ES-I3 (cell line): ENCODE measurements around the gene NUCB1.
"Not testable (repeated sequence)": the region's sequence is repeated elsewhere in the genome, so short reads cannot be mapped to it uniquely, and the experiment has no call there.

ENCODE experiments used
- H3K36me3 ChIP-seq: 2 replicates; pipeline ENCODE4 v1.6.1; 2013; ENCODE audit warnings: mild to moderate bottlenecking, low read length, control low read depth, moderate library complexity; ENCODE audit not compliant: insufficient read depth
- H3K4me1 ChIP-seq: 2 replicates; pipeline ENCODE4 v1.6.1; 2013; ENCODE audit warnings: mild to moderate bottlenecking, control low read depth, low read length; ENCODE audit not compliant: insufficient read depth
- H3K9ac ChIP-seq: 2 replicates; pipeline ENCODE4 v1.6.1; 2013; ENCODE audit warnings: low read depth, mild to moderate bottlenecking, low read length, moderate library complexity
- H3K9me3 ChIP-seq: 2 replicates; pipeline ENCODE4 v1.6.1; 2013; ENCODE audit warnings: mild to moderate bottlenecking, low read length, moderate library complexity; ENCODE audit not compliant: control insufficient read depth, insufficient read depth

NUCB1 gene

DNA sequence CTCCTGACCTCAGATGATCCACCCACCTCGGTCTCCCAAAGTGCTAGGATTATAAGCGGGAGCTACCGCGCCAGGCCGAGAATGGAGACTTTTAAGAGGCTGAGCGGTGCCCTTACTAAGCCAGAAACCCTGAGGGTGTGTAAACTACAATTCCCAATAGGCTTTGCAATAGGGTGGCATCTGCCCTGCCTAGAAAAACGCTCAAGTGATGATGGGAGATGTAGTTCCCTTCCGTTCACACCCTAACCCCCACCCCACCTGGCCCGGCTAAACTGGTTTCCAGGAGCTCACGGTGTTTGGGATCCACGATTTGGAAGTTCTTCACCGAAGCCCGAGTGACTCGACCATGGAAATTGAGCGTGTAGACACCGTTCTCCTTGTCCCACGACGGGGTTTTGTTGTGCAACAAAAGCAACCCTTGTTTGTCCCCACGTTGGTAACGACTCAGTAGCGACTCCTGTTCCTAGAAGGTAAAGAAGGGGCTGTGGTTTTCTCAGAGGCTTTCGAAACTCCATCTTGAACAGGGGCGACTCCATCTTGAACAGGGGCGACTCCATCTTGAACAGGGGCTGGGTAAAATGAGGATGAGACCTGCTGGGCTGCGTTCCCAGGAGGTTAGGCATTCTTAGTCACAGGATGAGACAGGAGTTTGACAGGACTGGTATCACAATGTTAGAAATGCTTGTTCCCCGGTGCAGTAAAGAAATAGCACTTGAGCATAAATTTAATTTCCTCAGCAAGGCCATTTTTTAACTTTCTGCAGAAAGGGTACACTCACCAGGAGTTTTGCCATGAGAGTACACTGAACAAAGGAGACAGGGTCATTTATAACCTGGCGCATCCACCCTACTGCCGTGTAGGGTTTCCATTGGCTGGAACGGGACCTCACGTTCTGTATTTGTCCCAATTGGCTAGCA lies 18.1 kb upstream of the NUCB1 start:
- no peaks in the 10 kb centered on the region for H3K36me3 ChIP-seq
- no peaks in the 10 kb centered on the region for H3K9me3 ChIP-seq
- peaks cover 6% of the 10 kb centered on the region; the same call in 1 of the 2 replicates for H3K4me1 ChIP-seq
- H3K9ac ChIP-seq: no peak overlapping the region

DNA sequence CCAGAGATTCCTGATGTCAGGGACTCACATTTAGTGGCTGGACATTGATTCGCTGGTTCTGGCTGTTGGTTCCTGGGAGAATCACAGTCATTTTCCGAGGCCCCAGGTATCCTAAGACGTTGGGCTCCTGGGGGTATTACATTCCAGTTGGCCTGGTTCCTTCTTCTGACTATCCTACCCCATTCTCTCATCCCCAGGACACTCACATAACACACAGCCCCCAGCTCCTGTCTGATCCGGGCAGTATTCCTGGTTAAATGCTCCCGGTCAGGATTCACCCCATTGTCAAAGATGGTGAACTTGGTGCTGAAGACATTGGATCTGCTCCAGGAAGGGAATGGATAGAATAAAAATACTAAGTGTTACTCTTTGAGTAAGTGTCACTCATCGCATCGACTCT lies 16.4 kb upstream of the NUCB1 start:
- Histone ChIP-seq H3K9me3 (no peaks in the 10 kb centered on the region), H3K36me3 (no peaks in the 10 kb centered on the region), H3K9ac (no peak overlapping the region), H3K4me1 (peaks cover 6% of the 10 kb centered on the region; the same call in 1 of the 2 replicates)

DNA sequence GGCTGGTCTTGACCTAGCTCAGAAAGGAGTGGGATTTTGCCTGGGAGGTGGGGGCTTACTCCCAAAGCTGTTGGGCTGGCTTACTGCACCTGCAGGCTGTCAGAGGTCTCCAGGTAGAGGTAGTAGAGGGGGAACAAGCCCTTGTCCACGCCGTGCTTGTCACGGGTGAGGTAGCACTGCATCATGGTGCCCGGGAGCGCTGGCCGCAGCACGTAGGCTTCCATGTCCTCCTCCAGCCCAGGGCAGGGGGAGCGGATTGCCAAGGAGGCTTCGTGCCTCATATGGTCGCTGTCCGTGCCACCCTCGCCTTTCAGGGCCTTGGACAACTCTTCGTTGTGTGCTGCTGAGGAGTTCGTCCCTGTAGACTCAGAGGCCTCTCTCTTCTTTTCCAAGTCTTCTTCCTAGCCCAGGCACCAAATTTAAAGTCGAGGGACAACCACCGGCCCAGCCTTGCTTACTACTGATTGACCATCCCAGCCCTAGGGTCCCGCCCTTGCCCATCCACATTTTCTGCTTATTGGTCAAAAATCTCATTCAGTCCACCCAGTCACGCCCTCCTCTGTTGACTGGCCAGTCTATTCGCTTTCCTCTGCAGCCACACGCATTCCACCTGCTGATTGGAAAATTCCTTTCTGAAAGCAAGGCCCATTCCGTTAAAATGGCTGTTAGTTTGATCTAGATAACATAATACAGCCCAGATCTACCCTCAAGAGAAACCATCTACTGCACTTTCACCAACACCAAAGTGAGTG lies 12.1 kb upstream of the NUCB1 start:
- H3K9me3 ChIP-seq: no peaks in the 10 kb centered on the region
- H3K9ac ChIP-seq: no peak overlapping the region
- no peaks in the 10 kb centered on the region for H3K36me3 ChIP-seq
- no peaks in the 10 kb centered on the region for H3K4me1 ChIP-seq

DNA sequence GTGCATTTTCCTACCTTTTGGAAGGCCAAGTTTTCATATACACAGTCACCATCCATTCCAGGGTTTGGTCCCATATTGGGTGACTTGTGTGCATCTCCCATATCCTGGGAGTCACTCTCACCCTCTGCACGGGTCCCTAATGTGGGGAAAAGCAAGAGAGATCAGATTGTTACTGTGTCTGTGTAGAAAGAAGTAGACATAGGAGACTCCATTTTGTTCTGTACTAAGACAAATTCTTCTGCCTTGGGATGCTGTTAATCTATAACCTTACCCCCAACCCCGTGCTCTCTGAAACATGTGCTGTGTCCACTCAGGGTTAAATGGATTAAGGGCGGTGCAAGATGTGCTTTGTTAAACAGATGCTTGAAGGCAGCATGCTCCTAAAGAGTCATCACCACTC lies 10.6 kb upstream of the NUCB1 start:
- not testable (repeated sequence) for H3K9ac ChIP-seq, H3K9me3 ChIP-seq, H3K36me3 ChIP-seq, H3K4me1 ChIP-seq

DNA sequence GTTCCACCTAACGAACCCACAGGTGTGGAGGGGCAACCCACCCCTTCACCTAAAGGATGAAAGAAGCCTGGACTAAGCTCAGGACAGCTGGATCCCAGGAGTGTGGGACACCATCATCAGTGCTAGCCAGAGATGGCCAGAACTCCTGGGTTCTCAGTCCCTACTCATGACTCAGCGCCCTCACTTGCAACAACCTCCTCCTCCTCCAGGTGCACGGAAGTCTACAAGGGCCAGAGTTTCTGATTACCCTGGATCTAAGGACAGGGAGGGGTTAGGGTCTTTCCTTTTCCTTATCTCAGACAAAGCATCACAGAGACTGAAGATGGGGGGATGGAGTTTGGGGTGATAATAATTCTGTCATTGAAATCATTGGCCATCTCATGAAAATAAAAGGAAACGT lies 9.6 kb upstream of the NUCB1 start:
- Histone ChIP-seq H3K36me3 (no peaks in the 10 kb centered on the region), H3K9ac (no peak overlapping the region), H3K9me3 (no peaks in the 10 kb centered on the region), H3K4me1 (no peaks in the 10 kb centered on the region; the same call in 1 of the 2 replicates)

DNA sequence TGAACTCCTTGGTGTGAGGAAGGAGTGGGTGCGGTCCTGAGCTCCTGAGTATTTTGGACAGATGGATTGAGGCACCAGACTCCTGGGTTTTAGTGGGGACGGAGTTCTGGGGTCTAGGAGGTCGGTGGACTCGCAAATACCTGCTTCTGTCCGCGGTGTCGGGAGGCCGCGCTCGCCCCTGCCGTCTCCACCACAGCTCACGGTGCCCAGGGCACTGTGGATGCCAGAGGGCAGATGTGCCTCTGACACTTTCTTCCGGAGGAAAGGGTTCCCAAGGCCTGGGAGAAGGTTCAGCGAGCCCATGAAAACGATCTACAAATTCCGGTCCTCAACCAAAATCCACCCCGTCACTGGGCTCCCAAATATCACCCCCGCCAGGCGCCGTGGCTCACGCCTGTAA lies 4.9 kb upstream of the NUCB1 start:
- H3K9ac ChIP-seq: peak overlapping the region; percentile 56; the same call in 1 of the 2 replicates
- no peaks in the 10 kb centered on the region; the same call in 1 of the 2 replicates for H3K4me1 ChIP-seq
- no peaks in the 10 kb centered on the region for H3K9me3 ChIP-seq

DNA sequence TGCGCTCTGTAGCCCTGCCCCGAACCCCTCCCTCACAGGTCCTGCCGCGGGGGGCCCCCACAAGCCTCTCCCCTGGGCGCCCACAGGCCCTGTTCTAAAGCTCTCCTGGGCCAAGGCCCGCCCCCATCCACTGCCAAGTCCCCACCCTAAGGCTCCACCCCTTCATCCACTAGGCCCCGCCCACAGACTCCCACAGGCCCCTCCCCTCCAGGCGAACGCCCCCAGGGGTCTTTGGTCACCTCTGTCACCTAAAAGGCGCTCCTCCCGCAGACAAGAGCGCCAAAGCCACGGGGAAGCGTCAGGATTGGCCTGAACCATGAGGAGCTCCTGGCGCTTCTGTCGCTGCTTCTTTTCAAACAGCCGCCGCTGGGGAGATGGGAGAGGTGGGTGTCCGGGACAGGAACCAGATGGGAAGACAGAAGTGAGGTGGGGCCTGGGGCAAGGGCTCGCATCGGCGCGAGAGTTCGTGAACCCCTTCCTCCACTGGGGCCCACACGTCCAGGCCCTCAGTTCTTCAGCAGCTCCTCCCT lies 3.9 kb upstream of the NUCB1 start:
- Histone ChIP-seq H3K9me3 (no peaks in the 10 kb centered on the region), H3K4me1 (no peaks in the 10 kb centered on the region; the same call in 1 of the 2 replicates), H3K9ac (peak overlapping the region; percentile 56; the same call in 1 of the 2 replicates), H3K36me3 (no peaks in the 10 kb centered on the region)

More for the DNA sequence above, 4.9 kb upstream of the NUCB1 start:
- H3K36me3 ChIP-seq: no peaks in the 10 kb centered on the region

DNA sequence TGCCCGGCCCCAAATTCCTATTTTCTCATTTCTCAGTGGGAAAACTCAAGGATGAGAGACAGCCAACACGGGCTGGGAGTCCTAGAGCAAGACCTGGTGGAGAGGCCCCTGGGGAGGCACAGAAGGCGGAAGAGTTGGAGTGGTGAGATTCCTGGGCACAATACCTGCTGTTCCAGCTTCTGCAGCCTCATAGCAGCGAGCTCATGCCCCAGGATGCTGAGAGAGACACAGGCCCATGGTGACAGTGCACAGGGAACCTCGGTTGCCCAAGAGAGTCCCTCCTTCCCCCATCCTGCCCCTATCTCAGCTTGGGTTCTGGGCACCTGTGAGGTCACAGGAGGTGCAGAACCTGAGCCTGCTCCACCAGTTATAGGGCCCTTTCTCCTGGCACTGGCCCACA lies 2.9 kb upstream of the NUCB1 start:
- Histone ChIP-seq H3K9ac (no peak overlapping the region), H3K9me3 (no peaks in the 10 kb centered on the region), H3K36me3 (no peaks in the 10 kb centered on the region), H3K4me1 (no peaks in the 10 kb centered on the region; the same call in 1 of the 2 replicates)

DNA sequence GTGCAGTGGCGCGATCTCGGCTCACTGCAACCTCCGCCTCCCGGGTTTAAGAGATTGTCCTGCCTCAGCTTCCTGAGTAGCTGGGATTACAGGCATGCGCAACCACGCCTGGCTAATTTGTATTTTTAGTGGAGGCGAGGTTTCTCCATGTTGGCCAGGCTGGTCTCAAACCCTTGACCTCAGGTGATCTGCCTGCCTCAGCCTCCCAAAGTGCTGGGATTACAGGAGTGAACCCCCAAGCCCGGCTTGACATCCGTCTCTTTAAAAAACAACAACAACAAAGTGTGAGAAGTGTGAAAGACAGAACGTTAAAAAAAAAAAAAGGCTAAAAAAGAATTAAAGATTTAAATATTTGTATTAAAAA lies 744 bp upstream of the NUCB1 start:
- peak overlapping the region; percentile 65; the same call in 1 of the 2 replicates for H3K9ac ChIP-seq
- H3K9me3 ChIP-seq, H3K36me3 ChIP-seq, H3K4me1 ChIP-seq: not testable (repeated sequence)

DNA sequence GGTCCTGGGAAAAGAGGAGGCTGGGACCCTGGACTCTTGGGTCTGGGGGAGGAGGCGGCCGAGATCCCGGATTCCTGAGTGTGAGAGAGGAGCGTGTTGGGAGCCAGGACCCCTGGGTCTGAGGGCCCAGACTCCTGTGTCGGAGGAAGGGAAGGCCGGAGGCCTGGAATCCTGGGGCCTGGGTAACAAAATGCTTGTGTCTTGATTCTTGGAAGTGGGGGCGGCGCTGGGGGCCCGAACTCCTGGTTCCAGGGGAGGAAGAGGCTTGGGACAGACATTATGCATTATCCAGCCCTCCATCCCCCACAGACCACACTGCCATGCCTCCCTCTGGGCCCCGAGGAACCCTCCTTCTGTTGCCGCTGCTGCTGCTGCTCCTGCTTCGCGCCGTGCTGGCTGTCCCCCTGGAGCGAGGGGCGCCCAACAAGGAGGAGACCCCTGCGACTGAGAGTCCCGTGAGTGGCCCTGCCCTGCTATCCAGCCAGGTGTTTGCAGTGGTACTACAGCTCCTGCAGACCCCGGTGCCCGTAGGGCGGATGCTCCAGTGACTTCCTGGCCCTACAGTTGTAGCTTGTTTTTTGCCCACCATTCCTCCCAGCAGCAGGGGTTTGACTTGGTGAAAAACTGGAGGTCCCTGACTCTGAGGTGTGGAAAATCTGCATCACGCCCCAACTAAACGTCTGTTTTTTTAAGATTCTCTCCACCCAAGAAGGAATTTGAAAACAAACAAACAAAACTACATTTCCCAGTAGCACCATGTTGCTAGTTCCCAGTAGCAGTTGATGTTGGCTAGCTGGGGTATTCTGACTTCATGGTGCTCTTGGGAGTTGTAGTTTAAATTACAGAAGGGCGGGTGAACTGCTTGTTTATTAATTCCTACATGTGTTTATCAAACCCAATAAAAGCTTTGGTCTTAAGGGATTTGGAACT lies 630 bp downstream of the NUCB1 start:
- Histone ChIP-seq H3K9ac (peak overlapping the region; percentile 65), H3K4me1 (no peaks in the 10 kb centered on the region), H3K9me3 (no peaks in the 10 kb centered on the region), H3K36me3 (peaks cover 9% of the 10 kb centered on the region)

DNA sequence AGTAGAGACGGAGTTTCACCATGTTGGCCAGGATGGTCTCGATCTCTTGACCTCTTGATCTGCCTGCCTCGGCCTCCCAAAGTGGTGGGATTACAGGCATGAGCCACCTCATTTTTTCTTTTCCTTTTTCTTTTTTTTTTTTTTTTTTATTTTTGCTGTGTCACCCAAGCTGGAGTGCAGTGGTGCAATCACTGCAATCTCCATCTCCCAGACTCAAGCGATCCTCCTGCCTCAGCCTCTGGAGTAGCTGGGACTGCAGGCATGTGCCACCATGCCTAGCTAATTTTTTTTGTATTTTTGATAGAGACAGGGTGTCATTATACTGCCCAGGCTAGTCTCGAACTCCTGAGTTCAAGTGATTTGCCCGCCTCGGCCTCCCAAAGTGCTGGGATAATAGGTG lies 2.2 kb downstream of the NUCB1 start:
- not testable (repeated sequence) for H3K36me3 ChIP-seq, H3K9ac ChIP-seq, H3K9me3 ChIP-seq, H3K4me1 ChIP-seq

DNA sequence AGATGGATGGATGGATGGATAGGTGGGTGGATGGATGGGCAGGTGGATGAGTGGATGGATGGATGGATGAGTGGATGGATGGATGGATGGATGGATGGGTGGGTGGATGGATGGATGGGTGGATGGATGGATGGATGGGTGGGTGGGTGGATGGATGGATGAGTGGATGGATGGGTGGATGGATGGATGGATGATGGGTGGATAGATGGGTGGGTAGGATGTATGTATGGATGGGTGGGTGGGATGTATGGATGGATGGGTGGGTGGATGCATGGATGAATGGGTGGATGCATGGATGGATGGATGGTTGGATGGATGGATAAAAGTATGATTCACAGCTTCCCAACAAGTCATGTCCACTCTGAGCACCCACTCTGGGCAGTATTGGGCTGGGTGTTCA lies 3.7 kb downstream of the NUCB1 start:
- not testable (repeated sequence) for H3K9me3 ChIP-seq, H3K36me3 ChIP-seq, H3K9ac ChIP-seq, H3K4me1 ChIP-seq

DNA sequence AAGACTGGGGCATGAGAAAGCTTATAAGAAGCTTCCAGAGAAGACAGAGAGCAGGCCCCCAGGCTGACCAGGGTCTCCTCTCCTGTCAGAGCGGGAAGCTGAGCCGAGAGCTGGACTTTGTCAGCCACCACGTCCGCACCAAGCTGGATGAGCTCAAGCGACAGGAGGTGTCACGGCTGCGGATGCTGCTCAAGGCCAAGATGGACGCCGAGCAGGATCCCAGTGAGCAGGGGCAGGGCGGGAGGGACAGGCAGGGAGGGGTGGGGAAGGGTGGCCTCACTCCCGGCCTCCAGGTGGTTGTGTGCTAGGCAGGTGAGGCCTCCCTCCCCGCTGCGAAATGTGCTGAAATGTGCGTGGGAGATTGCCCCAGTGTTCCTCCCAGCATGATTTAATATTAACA lies 5.6 kb downstream of the NUCB1 start:
- Histone ChIP-seq H3K9me3 (no peaks in the 10 kb centered on the region), H3K9ac (no peak overlapping the region), H3K4me1 (no peaks in the 10 kb centered on the region), H3K36me3 (peaks cover 9% of the 10 kb centered on the region)

DNA sequence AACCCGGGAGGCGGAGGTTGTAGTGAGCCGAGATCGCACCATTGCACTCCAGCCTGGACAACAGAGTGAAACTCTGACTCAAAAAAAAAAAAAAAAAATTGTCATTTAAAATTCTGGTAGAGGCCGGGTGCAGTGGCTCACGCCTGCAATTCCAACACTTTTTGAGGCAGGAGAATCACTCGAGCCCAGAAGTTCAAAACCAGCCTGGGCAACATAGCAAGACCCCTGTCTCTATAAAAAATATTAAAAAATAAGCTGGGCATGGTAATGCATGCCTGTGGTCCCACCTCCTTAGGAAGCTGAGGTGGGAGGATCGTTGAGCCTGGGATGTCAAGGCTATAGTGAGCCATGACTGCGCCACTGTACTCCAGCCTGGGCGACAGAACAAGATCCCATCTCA lies 6.2 kb downstream of the NUCB1 start:
- no peaks in the 10 kb centered on the region for H3K4me1 ChIP-seq
- H3K36me3 ChIP-seq: peaks cover 9% of the 10 kb centered on the region
- no peak overlapping the region for H3K9ac ChIP-seq
- H3K9me3 ChIP-seq: no peaks in the 10 kb centered on the region
